Mammary microvascular endothelial cell (primary cell): ENCODE measurements around the gene HTR3D. TPM values are rescaled to one million over a fixed set of nuclear protein-coding genes. Genes with fewer than 3 reads are reported as not detected.

Source experiments
- total RNA-seq: library from RNA; depleted of rRNA; stranded (reverse); fragments of >200 nt; gene quantifications from 2 replicates; pipeline ENCODE4 v1.2.3, GENCODE V29; 2015

Gene HTR3D
- not detected in 2 replicates for total RNA-seq

DNA sequence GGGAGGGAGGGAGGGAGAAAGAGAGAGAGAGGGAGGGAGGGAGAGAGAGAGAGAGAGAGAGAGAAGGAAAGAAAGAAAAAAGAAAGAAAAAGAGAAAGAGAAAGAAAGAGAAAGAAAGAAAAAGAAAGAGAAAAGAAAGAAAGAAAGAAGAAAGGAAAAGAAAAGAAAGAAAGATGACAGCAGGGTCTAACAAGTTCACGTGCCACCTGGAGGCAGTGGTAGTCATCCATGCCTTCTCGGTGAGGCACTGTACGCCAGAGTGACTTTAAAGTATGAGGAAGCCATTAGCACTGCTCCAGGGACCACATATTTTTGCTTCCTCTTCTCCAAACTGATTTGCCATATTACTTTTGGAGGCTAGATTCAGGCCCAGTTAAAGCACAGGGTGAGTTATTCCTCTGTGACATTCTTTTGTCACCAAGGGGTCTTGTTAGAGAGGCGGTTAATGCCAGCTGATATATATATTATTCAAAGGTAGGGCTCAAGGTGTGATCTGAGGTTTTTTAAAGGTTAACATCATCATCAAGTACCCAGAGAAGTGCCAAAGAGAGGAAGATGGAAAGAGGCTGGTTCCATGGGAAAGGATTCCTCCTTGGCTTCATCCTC, at the start of gene HTR3D:
Gene HTR3D (plus strand): TSS at position 556 of the 606 bp plus-strand sequence. CDS start 0 bp downstream, at position 556.

GRCh38 chr3:184017672-184018423, 13.7 kb upstream of the HTR3D start, which contains the start of gene ABCC5:
TSS of gene ABCC5 (minus strand) at chr3:184017884. CDS start at chr3:184014392, 3,492 bp downstream.

DNA sequence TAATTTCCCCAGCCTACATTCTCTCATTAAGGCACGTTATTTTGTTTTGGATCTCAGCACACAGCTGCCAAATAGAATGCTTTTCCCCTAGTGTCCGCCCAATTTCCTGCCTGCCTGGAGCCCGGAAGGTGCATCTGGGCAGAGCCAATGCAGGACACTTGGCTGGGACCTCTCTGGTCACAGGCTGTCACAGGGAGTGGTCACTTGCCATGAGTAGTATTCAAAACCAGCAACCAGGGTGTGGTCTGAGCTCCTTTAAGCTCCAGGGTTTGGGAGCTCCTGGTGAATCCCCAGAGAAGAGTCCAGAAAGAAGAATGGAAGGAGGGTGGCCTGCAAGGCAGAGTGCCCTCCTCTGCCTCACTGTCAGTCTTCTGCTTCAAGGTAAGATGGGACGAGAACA, 21.2 kb downstream of the HTR3D start, which contains the start of gene HTR3C:
Gene HTR3C (plus strand): TSS at position 281 of the 400 bp plus-strand sequence. CDS start 34 bp downstream, at position 315.

Other genes starting within 250 kb of the HTR3D start
- gene MAP6D1, start 206.2 kb upstream of the HTR3D start, total RNA-seq: 3.1 and 5.0 TPM in 2 replicates
- 33.5 and 38.8 TPM in 2 replicates for gene PARL, start 146.9 kb upstream of the HTR3D start, total RNA-seq
- gene ABCC5, start 13.9 kb upstream of the HTR3D start, total RNA-seq: 4.2 and 5.4 TPM in 2 replicates
- not detected in 2 replicates for gene HTR3C, start 21.3 kb downstream of the HTR3D start, total RNA-seq
- not detected in 2 replicates for gene HTR3E, start 65.3 kb downstream of the HTR3D start, total RNA-seq
- gene EIF2B5, start 103.6 kb downstream of the HTR3D start, total RNA-seq: 35.0 and 38.8 TPM in 2 replicates
- gene DVL3, start 123.6 kb downstream of the HTR3D start, total RNA-seq: 17.8 and 24.8 TPM in 2 replicates
- gene AP2M1, start 143.1 kb downstream of the HTR3D start, total RNA-seq: 414 and 432 TPM in 2 replicates
- gene ABCF3, start 154.5 kb downstream of the HTR3D start, total RNA-seq: 33.1 and 34.8 TPM in 2 replicates
- not detected in 2 replicates for gene VWA5B2, start 197.8 kb downstream of the HTR3D start, total RNA-seq
- 64.2 and 67.1 TPM in 2 replicates for gene ALG3, start 217.2 kb downstream of the HTR3D start, total RNA-seq
- gene EEF1AKMT4, start 217.9 kb downstream of the HTR3D start, total RNA-seq: 3.4 and 4.3 TPM in 2 replicates
- gene CAMK2N2, start 229.8 kb downstream of the HTR3D start, total RNA-seq: not detected in 2 replicates
- gene ECE2, start 244.3 kb downstream of the HTR3D start, total RNA-seq: not detected in 2 replicates